HG02870 (cell line): ENCODE results near the gene PRRC2A.
"Not testable (repeated sequence)": the region's sequence is repeated elsewhere in the genome, so short reads cannot be mapped to it uniquely, and the experiment has no call there.

ENCODE experiments used
- ATAC-seq: cut with Tn5 transposase; IDR thresholded peaks from one replicate; pipeline ENCODE4 v1.9.1; 2021; ENCODE audit warnings: mild to moderate bottlenecking, moderate library complexity; ENCODE audit not compliant: unreplicated experiment

PRRC2A gene

GRCh38 chr6:31585491-31585890 lies 35.0 kb upstream of the PRRC2A start:
- no peak for ATAC-seq

DNA sequence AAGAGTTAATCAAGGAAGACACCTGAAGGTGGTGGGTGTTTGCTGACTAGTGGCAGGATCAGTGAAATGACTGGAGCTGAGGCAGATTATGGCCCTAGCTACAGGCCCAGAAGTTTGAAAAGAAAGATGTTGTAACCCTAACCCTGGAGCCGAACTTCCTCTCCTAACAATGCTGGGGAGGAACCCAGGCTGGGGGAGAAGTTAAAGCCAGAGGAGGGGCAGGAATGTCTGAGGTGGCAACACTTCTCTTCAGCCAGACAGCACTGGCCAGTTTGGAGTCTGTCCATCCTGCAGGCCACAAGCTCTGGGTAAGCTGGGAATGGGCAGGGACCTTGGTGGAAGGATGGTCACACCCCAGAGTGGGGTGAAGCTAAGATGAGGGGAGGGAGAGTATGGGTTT lies 34.5 kb upstream of the PRRC2A start, which contains the start of gene LST1:
Gene LST1, plus strand, starts transcription at position 270 of the 400 bp plus-strand sequence. CDS start 1,023 bp downstream, outside the sequence.
- ATAC-seq: no peak

- no peak for ATAC-seq
Observed at GRCh38 chr6:31586599-31587281, 33.8 kb upstream of the PRRC2A start.

- no peak for ATAC-seq
Observed at GRCh38 chr6:31587791-31588777, 32.4 kb upstream of the PRRC2A start.

GRCh38 chr6:31588871-31589650 lies 31.5 kb upstream of the PRRC2A start:
- ATAC-seq: no peak

GRCh38 chr6:31590691-31591090 lies 29.8 kb upstream of the PRRC2A start:
- ATAC-seq: not testable (repeated sequence)

GRCh38 chr6:31592396-31592771 lies 28.1 kb upstream of the PRRC2A start:
- no peak for ATAC-seq

DNA sequence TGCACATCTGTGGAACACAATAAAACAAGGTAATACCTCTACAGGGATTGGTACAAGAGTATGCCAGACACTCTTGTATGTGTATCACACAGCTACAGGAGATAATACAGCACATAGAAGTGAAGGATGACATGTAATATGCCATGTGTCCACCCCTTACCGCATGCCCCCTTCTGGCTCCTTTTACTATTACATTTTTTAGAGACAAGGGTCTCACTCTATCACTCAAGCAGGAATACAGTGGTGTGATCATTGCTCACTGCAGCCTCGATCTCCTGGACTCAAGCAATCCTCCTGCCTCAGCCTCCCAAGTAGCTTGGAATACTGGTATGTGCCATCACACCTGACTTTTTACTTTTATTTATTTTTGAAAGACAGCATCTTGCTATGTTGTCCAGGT lies 23.5 kb upstream of the PRRC2A start:
- ATAC-seq: no peak

GRCh38 chr6:31607317-31607716 lies 13.2 kb upstream of the PRRC2A start:
- no peak for ATAC-seq

- no peak for ATAC-seq
Observed at GRCh38 chr6:31609519-31610406, 10.8 kb upstream of the PRRC2A start.

- no peak for ATAC-seq
Observed at GRCh38 chr6:31610968-31611367, 9.5 kb upstream of the PRRC2A start.

- no peak for ATAC-seq
Observed at GRCh38 chr6:31614075-31614619, 6.4 kb upstream of the PRRC2A start.

DNA sequence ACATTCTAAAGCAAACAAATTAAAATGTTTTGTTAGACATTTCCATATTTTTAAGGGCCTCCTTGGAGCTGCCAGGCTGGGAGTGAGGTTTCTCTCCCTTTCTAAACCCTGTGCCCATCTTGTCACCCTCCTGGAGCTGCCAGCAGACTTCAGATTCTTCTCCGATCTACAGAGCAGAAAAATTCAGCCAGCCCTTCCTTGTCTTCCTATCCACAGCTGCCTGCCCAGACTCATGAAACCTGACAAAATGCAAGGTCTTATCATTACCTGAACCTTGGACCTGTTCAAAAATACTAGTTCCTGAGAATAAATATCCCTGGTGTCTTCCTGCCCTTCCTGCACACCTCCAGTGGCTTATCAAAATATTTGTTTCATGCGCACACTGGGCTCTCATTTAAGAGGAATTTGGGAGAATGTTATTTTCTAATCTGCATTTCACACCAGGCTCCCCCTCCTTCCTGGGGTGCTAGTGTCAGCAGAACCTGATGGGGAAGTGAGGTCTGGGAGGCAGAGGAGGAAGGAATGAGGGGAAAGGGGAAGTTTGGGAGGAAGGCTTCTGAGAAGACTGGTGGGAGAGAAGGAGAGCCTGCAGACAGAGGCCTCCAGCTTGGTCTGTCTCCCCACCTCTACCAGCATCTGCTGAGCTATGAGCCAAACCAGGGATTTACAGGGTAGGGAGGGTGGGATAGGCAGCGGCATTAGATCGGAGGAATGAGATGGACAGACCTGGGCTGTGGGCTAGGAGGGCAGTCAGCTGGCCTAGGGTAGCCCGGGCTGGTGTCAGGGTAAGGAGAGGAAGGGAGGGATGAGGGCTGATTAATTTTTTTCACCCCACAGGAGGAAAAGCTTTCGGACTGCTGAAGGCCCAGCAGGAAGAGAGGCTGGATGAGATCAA lies 5.6 kb upstream of the PRRC2A start, which contains the start of gene AIF1:
Gene AIF1, plus strand, starts transcription at position 551 of the 895 bp plus-strand sequence. Its CDS starts 96 bp downstream, at position 647.
- ATAC-seq: no peak

DNA sequence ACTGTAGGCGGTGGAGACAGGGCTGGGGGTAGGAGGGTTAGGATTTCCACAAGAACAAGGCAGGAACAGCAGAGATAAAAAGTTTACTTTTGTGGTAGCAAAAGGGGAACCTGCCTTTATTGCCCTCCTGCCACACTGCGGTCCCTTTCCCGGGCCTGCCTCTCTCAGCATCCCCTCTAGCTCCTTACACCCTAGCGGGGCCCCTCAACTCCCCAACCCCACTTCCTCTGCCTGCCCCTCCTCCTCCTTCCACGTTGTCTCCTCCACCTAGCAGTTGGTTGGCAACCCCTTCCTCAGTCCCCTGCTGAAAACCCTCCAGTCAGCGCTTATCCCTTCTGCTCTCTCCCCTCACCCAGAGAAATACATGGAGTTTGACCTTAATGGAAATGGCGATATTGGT lies 4.8 kb upstream of the PRRC2A start:
- no peak for ATAC-seq

GRCh38 chr6:31617010-31617409 lies 3.5 kb upstream of the PRRC2A start:
- no peak for ATAC-seq

DNA sequence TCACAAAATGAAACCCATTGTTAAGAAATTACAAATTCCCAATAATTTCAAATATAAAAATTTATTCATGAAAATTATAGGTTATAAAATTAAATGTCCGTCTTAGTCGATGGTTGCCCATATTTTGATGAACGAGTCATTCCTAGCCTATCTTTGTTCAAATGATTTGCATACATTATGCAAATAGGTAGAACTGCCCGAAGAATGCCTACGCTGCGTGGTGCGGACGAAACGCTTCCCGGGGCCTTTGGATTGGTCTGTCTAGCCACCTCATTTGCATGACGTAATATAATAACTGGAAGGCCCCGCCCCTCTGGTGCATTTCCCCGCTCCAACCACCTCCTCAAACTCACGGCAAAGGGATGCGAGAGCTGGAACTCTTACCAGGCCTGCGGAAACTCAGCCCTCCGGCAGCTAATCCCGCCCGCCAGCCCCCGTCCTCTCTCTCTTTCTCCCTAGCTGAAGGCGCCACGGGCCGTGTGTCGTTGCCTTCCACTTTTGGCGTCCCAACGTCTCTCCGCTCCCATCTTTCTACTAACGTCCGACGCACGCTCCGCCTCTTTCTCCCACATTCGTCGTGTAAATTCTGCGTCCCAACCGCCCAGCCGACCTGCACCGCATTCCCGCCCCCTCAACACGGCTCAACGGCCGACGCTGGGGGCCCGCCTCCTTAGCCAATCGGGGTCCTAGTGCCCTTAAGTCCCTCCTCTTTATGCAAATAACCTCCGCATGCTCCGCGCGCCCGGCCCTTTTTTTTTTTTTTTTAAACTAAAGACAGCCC lies 520 bp upstream of the PRRC2A start:
- peak; percentile 81 for ATAC-seq

DNA sequence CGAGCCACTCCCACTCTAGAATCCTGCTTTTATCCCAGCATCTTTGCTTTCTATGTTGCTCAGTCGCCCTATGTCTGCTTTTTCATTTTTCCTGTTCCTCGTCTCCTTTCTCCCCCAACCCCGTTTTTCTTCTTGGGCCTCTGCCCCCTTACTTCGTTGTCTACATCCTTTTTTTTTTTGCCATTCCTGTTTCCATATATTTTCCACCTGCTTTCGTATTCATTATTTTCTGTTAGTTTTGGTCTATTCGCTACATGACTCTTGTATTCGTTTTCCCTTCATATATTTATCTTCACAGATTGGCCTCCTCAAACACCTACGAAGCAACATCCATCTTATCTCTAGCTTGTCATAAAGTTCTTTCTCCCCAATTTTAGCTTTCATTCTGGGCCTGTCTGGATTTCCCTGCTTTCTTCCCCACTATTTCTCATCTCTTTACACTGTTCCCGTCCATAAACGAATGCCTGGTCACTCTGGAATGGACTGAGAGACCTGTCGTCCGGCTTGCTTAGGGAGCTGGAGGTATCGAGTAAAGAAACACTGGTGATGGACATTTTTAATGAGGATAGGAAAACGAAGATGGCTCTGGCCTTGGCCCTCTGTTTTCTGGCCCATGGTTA lies 915 bp downstream of the PRRC2A start:
- no peak for ATAC-seq
